ENCODE measurements around the gene CCSER1.
"Not testable (repeated sequence)": the region's sequence is repeated elsewhere in the genome, so short reads cannot be mapped to it uniquely, and the experiment has no call there.

CCSER1 gene

DNA sequence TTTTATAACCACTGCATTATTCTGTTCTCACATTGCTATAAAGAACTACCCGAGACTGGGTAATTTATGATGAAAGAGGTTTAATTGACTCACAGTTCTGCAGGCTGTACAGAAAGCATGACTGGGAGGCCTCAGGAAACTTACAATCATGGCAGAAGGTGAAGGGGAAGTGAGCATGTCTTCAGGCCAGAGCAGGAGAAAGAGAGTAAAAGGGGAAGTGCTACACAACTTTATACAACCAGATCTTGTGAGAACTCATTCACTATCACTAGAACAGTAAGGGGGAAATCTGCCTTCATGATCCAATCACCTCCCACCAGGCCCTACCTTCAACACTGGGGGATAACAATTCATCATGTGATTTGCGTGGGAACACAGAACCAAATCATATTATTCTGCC, 1199.0 kb downstream of the CCSER1 start:
- not testable (repeated sequence) for DNase-seq (ENCODE audit: low read depth in 2 of 2, low spot score in 1 of 2)

DNA sequence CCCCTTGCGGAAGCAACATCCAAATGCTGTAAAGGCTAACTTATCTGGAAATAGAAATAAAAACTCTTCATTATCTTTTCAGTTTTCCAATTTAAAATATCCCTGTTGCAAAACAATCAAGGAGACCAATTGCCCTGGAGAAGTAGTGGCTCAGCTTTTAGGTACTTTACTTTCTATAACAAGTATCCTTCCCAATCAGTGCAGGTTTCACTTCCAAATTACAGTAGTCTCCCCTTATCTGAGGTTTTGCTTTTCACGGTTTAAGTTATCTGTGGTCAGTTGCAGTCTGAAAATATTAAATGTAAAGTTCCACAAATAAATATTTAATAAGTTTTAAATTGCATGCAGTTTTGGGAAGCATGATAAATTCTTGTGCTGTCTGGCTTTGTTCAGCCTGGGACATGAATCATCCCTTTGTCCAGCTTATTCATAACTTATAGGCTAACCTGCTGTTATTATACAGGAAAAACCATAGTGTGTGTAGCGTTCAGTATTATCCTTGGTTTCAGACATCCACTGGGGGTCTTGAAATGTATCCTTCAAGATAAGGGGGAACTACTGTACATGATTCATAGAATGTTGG, 1203.5 kb downstream of the CCSER1 start:
- no peak for DNase-seq (ENCODE audit: low read depth in 2 of 2, low spot score in 1 of 2)

DNA sequence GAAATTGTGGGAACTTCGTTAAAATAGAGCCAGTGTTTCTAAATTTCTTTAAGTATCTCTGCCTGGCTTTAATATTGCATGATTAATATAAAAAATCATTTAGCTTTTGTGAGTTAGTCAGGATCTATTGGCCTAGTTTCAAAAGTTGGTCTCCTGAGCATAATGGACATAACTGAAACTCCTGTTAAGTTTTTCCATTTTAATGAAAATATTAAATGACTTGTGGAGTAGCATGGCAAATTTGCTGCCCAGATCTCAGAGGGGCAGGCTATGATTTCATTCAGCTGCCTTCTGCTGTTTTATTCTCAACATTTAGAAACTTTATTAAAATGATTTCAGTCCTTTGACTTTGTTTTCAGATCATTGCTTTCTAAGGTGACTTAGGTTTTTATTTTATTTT, 1213.6 kb downstream of the CCSER1 start:
- no peak for DNase-seq (ENCODE audit: low read depth in 2 of 2, low spot score in 1 of 2)

GRCh38 chr4:91345632-91346031, 1218.4 kb downstream of the CCSER1 start:
- no peak for DNase-seq (ENCODE audit: low read depth in 2 of 2, low spot score in 1 of 2)

- not testable (repeated sequence) for DNase-seq (ENCODE audit: low read depth in 2 of 2, low spot score in 1 of 2)
Measured at GRCh38 chr4:91356496-91356895, 1229.3 kb downstream of the CCSER1 start.

- not testable (repeated sequence) for DNase-seq (ENCODE audit: low read depth in 2 of 2, low spot score in 1 of 2)
Measured at GRCh38 chr4:91358016-91358415, 1230.8 kb downstream of the CCSER1 start.

DNA sequence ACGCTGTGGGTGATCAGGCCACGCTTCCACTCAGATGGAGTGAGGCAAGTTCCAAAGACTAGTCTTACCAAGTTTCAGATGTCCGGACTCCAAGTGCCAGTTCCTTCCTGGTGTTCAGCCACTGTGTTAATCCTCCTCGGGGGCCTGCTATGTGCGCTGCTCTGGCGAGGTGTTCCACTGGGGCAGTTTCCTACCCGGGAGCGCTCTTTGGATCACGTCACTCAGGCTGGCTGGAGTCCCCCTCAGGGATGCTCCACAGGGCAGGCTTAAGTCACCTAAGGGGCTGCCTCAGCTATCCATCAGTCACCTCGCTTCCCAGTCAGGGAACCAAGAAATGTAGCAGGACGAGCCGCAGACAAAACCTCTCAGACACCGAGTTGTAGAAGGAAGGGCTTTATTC, 1231.4 kb downstream of the CCSER1 start:
- not testable (repeated sequence) for DNase-seq (ENCODE audit: low read depth in 2 of 2, low spot score in 1 of 2)

GRCh38 chr4:91359041-91360031, 1232.1 kb downstream of the CCSER1 start:
- DNase-seq (ENCODE audit: low read depth in 2 of 2, low spot score in 1 of 2): no peak

DNA sequence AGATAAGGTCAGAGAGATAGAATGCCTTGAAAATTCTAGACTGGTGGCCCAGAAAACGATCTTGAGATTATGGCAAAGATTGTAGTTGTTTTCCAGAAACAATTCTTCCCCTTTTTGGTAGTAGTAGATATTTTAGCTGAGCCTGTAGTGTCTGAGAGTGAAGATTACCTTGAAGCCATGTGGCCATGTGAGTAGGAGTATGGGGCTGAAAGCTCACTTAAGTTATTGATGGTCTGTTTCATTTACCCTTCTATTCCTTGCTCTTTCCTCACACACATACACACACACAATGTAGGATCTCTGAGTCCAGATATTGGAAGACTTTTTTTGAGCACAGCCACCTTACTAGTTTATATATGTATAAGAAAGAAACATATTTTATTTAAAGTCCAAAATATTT, 1234.9 kb downstream of the CCSER1 start:
- DNase-seq (ENCODE audit: low read depth in 2 of 2, low spot score in 1 of 2): no peak

GRCh38 chr4:91366554-91366953, 1239.4 kb downstream of the CCSER1 start:
- DNase-seq (ENCODE audit: low read depth in 2 of 2, low spot score in 1 of 2): no peak

DNA sequence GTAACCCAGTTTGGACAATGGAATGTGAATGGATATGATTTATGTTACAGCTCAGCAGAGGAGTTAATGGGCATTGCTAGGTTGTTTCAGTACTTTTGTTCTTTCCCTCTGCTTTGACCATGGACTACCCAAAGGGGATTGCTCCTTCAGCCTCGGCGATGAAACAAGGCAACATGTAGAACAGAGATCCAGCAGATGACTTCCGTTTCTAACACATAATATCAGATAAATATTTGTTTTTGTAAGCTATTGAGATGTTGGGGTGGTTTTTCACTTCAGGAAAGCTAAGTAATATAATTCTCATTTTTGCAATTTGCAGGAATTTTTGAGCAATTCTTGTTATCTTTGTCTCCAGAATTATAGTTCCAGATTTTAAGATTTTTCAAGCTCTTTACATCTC, 1241.9 kb downstream of the CCSER1 start:
- no peak for DNase-seq (ENCODE audit: low read depth in 2 of 2, low spot score in 1 of 2)

- DNase-seq (ENCODE audit: low read depth in 2 of 2, low spot score in 1 of 2): no peak
Measured at GRCh38 chr4:91373546-91373945, 1246.4 kb downstream of the CCSER1 start.

DNA sequence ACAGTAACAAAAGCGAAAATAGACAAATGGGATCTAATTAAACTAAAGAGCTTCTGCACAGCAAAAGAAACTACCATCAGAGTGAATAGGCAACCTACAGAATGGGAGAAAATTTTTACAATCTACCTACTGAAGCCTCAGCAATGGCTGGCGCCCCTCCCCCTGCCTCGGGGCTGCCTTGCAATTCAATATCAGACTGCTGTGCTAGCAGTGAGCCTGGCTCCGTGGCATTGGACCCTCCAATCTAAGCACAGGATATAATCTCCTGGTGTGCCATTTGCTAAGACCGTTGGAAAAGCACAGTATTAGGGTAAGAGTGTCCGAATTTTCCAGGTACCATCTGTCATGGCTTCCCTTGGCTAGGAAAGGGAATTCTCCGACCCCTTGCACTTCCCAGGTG, 1278.2 kb downstream of the CCSER1 start:
- not testable (repeated sequence) for DNase-seq (ENCODE audit: low read depth in 2 of 2, low spot score in 1 of 2)

DNA sequence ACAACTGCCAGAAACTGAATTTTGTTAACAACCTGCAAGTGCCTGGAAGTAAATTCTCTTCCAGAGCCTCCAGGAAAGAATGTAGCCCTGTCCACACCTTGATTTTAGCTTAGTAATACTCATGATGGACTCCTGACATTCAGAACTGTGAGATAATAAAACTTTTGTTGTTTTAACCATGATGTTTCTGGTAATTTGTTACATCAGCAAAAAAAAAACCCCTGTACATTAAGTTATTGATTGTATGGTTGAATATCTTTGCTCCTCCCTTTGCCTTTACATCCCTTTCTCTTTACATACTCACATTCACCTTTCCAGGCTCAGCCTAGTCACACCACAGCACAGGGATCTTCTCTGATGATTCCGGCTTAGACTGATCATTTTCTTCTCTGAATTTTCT, 1294.8 kb downstream of the CCSER1 start:
- no peak for DNase-seq (ENCODE audit: low read depth in 2 of 2, low spot score in 1 of 2)

- no peak for DNase-seq (ENCODE audit: low read depth in 2 of 2, low spot score in 1 of 2)
Measured at GRCh38 chr4:91426725-91427124, 1299.5 kb downstream of the CCSER1 start.

- no peak for DNase-seq (ENCODE audit: low read depth in 2 of 2, low spot score in 1 of 2)
Measured at GRCh38 chr4:91427171-91427570, 1300.0 kb downstream of the CCSER1 start.

DNA sequence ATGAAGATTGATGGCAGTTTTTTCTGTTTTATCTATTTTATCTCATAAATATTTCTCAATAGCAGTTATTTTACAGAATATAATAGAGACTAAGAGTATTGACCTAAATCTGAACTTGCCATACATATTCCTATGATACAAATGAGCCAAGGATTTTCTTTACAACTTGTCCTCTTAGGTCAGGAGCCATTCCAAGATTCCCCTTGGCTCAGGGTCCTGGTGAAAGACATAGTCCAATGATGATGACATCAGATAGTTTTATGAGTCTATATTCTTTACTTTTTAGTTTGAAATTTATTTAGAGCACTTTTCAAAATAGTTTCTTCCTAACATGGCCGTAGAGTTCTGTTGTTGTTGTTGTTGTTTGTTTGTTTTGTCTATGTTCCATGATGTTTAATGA, 1307.4 kb downstream of the CCSER1 start:
- no peak for DNase-seq (ENCODE audit: low read depth in 2 of 2, low spot score in 1 of 2)

GRCh38 chr4:91436556-91436955, 1309.4 kb downstream of the CCSER1 start:
- DNase-seq (ENCODE audit: low read depth in 2 of 2, low spot score in 1 of 2): no peak

GRCh38 chr4:91447168-91447567, 1320.0 kb downstream of the CCSER1 start:
- no peak for DNase-seq (ENCODE audit: low read depth in 2 of 2, low spot score in 1 of 2)

- DNase-seq (ENCODE audit: low read depth in 2 of 2, low spot score in 1 of 2): no peak
Measured at GRCh38 chr4:91448668-91449330, 1321.6 kb downstream of the CCSER1 start.

DNA sequence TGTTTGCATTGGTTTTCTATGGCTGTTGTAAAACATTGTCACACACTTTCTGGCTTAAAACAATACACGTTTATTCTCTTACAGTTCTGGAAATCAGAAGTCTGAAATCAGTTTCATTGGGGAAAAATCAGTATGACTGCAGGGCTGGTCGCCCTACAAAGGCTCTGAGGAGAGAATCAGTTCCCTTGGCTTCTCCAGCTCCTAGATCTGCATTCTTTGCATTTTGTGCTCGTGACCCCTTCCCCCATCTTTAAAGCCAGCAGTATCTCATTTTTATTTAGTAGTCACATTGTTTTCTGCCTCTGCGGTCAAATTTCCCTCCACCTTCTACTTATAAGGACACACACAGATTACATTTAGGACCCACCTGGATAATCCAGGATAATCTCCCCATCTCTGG, 1326.9 kb downstream of the CCSER1 start:
- DNase-seq (ENCODE audit: low read depth in 2 of 2, low spot score in 1 of 2): no peak

- DNase-seq (ENCODE audit: low read depth in 2 of 2, low spot score in 1 of 2): not testable (repeated sequence)
Measured at GRCh38 chr4:91462566-91462965, 1335.4 kb downstream of the CCSER1 start.

Data from stimulated activated CD8-positive, alpha-beta memory T cell treated with anti-CD3 and anti-CD28 coated beads, Interleukin-4, amount 100 ng/mL, for 4 hours (primary cell).